NCI-H82 treated with DMSO at 0.1 percent for 48 hours (cell line): Measurements from ENCODE around the gene KLC3.

Experiments
- DNase-seq: peaks from one replicate; lab custom pipeline; 2025; ENCODE audit not compliant: unreplicated experiment; lab: John Stamatoyannopoulos, UW

Gene KLC3

DNA sequence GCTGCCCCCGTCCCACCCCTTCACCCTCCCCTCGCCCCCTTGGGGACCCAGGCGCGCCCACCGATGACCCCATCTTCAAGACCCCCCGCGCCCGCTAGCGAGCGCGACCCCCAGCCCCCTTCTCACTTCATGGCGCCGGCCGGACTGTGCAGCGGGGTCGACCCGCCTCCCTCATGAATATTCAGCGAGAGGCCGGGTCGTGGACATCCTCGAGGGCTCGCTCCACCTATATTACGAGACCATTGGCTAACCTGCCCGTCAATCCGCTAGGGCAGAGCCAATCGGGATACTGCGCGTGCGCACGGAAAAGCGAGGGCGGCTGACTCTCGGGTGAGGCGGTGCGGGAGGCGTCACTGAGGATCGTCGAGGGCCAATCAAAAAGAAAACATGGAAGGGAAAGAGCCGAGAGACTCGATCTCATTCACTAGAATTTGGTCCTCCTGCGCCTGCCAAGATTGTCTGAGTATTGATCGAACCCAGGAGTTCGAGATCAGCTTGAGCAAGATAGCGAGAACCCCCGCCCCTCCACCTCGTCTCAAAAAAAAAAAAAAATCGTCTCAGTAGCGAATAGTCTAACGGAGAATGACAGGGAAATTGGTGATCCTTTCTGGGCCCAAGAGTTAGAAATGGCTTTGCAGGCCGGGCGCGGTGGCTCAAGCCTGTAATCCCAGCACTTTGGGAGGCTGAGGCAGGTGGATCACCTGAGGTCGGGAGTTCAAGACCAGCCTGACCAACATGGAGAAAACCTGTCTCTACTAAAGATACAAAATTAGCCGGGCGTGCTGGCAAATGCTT lies 30.1 kb downstream of the KLC3 start, which contains the start of gene ERCC2:
Gene ERCC2, minus strand, starts transcription at position 164 of the 795 bp plus-strand sequence. Its CDS starts 33 bp downstream, at position 131.
- DNase-seq, result peak; percentile 94

DNA sequence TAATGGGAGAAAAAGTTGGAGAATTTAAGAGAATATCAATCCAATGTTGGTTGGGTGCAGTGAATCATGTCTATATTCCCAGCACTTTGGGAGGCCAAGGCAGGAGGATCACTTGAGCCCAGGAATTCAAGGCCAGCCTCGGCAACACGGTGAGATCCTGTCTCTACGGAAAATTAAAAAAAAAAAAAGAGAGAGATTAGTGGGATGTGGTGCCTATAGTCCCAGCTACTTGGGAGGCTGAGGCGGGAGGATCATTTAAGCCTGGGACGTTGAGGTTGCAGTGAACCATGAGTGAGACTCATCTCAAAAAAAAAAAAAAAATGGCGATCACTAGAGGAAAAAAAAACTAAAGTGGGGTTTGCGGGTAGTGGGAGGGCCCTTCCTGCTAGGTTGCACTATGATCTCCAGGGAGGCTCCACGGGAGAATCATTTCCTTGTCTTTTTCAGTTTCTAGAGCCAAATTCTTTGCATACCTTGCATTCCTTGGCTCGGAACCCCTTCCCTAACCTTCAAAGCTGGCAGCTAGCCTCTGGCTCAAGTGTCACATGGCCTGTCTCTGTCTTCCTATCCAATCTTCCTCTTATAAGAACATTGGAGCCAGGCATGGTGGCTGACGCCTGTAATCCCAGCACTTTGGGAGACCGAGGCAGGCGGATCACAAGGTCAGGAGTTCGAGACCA lies 35.6 kb downstream of the KLC3 start:
- no peak for DNase-seq

DNA sequence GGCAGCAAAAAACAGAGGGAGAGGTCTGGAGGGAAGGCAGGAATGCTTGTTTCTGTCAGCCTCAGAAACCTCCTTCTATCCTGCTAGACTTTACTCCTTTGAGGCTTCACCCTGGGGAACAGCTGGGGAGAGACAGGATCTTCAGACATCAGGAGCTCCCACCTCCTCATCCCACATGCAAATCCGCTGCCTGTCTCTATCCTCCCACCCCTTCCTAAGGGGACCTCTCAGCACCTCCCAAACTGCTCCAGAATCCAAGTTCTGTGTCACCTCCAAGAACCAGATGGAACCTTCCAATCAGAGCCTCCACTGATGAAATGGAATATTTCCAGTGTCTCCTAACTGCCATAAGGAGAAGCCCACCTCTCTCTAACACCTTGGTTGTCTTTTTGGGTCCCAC lies 39.6 kb downstream of the KLC3 start:
- no peak for DNase-seq

DNA sequence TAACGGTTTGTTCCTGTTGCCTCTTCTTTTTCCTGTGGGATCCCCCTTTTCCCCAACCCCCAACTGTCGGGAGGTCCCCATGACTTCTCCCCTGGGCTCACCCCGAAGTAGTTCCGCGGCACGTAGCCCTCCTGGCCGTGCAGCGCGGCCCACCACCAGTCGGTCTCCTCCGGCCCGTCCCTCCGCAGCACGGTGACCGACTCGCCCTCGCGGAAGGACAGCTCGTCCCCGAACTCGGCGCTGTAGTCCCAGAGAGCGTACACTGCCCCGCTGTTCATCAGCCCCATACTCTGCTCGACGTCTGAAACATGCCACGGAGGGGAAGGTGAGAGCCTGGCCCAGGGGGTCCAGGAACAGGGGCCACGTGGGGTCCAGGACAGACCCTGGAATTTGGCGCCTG lies 41.9 kb downstream of the KLC3 start:
- no peak for DNase-seq

DNA sequence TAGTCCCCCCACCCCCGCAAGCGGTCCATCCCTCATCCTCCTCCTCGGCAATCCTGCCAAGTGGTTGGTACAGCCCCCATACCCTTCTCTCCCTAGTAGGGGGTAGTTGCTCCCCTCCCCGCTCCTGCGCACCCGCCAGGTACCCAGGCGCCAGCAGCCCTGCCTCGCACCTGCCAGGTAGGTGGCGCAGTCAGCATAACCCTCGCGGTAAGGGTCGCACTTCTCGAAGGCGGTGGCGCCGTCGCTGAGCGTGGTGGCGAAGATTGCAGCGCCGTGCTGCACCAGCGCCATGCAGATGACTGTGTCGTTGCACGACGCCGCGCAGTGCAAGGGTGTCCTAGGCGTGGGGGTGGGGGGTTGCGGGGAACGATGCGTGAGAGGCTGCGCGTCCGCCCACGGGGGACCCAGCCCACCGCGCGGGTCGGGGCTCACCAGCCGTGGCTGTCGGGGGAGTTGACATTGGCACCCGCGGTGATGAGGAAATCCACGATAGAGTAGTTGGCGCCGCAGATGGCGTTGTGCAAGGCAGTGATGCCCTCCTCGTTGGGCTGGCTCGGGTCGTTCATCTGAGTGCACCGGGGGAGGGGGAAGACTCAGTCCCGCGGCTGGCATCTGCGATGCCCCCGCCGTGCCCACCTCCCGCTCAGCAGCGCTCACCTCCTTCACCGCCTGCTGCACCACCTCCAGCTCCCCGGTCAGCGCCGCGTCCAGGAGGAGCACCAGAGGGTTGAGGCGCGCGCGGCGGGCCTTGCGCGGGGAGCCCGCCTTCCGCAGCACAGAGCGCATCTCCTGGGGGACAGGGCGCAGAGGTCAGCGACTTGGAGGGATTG lies 45.1 kb downstream of the KLC3 start:
- DNase-seq, result no peak

DNA sequence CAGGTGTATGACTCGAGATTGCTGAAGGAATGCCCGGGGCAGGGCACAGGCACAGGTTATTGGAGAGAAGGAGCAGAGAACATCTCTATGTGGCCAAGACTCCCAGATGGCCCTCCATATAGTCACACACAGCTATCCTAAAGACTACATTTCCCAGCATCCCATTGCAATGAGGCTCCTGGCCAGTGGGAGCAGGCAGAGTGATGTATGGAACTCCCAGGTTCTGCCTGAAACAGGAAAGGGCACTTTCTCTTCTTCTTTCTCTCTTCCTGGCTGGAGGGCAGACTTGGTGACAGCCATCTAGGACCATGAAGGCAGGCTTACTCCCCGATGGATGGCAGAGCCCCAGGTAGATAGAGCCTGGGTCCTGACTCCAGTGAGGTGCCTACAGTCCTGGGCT lies 50.8 kb downstream of the KLC3 start:
- DNase-seq, result no peak

DNA sequence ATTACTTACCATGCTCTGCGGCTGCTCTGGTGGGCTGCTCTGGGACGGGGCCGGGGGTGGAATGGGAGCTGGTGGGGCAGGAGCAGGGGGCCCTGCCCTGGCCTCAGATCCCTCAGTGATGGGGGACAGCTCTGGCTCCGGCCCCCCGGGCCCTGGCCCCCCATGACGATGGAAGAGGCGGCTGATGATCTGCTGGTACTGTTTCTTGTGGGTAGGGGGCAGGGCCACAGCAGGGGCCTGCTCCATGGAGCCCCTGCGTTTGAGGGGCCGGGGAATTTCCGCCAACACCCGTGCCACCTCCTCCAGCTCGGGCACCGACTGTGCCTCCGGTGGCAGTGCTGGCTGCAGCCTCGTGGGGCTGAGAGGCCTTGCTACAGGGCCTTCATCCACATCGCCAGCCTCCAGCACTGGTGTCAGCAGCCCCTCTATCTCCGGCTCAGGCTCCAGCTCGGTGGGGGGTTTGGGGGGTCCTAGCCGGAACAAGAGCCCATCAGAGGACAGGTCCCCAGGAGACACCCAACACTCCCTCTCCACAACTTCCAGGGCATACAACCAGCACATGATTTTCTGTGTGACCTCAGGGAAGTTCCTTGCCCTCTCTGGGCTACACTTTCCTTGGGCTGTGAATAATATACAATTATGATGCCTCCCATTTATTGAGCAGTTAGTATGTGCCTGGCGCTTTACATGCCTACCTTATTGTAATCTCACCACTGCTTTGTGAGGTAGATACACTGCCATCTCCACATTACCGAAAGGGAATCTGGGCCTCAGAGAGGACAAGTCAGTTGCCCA lies 51.5 kb downstream of the KLC3 start:
- no peak for DNase-seq

DNA sequence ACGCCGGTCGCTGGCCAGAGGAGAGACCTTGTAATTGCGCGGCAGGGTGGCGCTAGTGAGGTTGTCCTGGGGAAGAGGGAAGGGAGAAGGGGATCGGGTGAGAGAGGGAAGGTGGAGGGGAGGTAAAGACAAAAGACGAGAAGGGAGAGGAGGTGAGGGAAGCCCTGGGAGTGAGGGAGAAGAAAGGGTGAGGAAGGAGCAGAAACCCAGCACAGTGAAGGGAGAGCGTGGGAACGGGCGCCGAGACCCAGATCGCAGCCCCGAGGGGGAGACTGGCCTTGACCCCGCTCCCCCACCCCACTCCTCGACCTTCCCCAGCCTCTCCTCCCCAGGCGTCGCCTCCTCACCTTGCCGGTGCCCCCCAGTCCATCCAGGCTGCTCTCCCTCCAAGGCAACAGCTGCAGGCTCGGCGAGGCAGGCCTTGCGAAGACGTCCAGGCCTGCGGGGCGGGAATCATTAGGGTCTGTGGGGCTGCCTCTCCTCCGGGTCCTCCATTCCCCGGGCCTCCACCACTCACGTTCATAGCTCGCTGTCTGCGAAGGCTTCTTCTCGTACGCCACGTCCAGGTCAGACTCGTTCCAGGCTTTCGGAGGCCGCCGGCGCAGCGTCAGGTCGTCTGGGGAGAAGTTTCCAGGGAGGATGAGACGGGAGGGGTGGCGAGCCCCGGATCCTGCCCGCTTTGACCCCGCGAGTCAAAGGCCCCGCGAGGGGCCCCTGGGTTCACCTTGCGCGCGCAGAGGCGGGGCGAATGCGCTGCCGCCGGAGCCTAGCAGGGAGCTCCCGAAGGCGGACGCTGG lies 55.5 kb downstream of the KLC3 start:
- DNase-seq, result no peak

DNA sequence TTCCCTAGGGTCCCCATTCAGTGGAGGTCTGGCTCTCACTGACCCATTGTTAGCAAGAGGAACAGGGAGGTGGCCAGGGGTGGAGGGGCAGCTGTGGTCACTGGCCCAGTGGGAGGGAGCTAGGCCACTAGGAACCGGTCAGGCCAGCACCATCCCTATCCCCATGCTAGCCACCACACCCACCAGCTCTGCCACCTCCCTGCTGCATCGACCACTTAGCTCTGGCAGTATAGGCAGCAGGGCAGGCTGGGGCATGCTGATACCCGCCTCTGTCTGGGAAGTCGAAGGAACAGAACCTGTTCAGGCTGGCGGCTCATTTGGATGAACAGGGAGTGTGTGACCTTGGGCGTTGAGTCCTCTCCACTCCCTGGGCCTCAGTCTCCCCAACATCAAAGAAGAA lies 59.6 kb downstream of the KLC3 start:
- DNase-seq, result no peak
